Activated CD4-positive, alpha-beta T cell treated with anti-CD3 and anti-CD28 coated beads, Interleukin-2, amount 50 U/mL, for 16 hours (primary cell): Measurements from ENCODE around the gene ZNF629.

ENCODE experiments used
- DNase-seq: peaks from one replicate; pipeline ENCODE4 v3.0.0-alpha.2; 2020

Gene ZNF629

DNA sequence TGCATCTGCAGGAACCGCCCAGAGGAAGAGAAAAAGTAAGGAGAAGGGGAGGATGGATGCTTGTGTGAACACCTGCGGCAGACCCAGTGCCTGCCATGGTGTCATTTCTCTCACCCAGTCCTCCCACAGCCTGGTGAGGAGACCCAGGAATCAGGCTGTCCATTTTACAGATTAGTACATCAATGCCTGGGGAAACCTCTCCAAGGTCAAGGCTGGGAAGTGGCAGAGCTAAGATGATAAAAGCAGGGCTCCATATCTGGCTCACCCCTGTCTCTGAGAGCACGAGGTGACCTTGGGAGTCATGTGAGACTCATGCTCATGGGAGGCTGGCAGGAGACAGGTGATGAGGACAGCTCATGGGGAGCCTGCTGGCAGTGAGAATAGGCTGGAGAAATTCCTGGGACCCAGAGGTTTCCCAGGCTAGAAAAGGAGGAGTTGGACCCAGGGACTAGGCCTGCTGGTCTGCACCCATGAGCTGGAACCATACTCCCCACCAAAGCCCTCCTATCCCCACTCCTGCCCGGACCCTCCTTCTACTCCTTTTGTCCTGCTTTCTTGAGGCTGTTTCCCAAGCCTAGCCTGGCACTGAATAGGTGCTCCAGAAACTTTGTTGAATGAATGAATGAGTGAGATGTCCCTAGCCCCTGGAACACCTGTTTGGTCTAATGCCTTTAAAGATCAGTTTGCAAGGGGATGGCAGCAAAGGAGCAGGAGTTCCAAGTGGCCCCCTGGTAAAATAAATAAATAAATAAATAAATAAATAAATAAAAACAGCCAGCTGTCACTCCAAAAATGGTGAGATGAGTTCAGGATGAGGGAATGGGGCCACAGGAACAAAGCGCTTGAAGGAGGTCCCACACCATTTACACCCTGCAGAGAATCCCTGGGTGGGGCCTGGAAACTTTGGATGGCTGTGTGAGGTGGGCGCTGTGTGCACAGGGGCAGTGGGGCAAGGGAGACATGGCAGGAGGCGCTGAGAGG is 1.6 kb downstream of the ZNF629 start:
- no peak for DNase-seq

DNA sequence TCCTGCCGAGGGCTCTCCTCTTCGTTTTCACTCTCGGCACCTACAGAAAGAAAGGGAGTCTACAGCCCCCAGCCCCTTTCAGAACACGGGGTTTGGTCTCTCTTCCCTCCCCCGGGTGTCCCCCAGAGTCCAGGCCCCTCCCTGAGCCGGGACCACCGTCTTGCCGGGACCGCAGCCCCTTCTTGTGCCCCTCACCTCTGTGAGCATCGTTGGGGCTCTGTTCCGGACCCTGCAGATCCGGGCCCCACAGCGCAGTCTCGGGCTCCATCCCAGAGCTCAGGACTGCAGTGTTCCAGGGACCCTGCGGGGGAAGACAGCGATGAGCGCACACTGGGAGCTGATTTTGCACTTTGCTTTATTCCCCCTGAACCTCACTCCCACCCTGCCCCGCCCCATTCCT is 2.8 kb downstream of the ZNF629 start:
- no peak for DNase-seq

DNA sequence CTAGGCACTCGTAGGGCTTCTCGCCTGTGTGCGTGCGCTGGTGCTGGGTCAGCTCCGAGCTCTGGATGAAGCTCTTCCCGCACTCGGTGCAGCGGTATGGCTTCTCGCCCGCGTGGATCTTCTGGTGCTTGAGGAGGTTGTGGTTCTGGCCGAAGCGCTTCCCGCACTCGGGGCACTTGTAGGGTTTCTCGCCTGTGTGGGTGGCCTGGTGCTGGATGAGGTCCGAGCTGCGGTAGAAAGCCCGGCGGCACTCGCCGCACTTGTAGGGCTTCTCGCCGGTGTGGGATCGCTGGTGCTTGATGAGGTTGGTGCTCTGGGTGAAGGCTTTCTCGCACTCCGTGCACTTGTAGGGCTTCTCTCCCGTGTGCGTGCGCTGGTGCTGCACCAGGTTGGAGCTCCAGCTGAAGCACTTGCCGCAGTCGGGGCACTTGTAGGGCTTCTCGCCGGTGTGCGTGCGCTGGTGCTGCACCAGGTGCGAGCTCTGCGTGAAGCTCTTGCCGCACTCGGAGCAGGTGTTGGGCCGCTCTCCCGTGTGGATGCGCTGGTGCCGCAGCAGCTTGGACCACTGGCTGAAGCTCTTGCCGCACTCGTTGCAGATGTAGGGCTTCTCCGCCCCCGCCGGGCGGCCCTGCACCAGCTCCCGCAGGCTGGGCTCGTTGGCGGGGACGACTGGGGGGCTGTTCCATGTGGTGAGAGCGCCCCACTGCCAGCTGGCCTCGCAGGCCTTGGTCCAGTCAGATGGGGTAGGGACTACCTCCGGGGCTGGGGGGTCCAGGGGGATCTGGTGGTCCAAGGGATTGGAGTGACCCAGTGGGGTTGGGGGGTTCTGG is 3.5 kb downstream of the ZNF629 start:
- DNase-seq, result no peak

DNA sequence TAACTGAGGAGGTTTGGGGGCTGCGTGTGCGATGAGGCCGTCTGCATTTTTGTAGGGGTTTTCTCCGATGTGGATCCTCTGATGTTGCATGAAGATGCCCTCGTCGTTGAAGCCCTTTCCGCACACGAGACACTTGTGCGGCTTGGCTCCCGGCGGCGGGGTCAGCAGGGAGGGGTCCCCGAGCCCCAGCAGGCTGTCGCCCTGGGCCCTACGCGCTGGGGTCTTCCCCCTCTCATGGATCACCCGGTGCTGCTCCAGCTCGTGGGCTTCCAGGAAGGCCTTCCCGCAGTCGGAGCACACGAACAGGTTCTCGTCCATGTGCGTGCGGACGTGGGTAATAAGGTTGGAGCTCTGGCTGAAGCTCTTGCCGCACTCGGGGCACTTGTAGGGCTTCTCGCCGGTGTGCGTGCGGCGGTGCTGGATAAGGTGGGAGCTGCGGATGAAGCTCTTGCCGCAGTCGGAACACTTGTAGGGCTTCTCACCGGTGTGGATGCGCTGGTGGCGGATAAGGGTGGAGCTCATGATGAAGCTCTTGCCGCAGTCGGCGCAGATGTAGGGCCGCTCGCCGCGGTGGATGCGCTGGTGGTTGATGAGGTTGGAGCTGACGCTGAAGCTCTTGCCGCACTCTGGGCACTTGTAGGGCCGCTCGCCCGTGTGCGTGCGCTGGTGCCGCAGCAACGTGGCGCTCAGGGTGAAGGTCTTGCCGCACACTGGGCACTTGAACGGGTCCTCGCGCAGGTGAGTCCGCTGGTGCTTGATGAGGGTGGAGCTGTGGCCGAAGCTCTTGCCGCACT is 4.3 kb downstream of the ZNF629 start:
- DNase-seq, result no peak

DNA sequence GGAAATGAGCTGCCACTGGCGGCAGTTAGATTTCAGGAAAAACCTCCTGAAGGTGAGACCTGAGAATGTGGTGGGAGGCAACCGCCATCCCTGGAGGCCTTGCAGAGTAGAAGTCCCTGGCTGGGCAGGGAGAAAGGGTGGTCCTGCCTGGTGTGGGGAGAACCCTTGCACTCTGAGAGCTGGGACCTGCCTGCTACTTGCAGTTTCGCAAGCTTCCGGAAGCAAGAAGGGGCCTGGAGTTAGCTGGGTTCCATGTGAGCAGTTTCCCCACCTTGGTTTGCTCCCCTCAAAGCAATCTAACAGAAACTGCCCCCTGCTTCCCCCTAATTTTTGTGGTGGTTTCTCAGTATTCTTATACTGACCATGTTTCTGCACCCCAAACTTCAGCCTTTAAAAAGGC is 6.5 kb downstream of the ZNF629 start:
- DNase-seq, result no peak

DNA sequence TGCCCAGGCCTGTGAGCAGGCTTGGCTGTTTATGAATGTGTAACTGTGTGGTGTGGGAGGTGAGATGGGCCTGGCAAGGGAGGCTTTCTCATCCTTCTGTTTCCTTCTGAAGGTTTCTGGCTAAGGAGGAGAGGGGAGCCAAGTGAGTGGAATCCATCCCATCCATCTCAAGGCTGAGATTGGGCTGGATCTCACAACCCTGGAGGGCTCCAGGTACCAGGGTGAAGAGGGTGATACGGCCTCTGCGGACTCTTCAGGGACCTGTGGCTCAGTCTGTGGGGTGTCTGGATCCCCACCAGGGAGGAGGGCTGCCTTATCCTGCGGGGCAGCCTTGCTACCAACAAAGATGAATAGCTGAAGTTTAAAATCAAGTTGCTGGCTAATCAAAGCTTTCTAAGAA is 7.0 kb downstream of the ZNF629 start:
- no peak for DNase-seq

DNA sequence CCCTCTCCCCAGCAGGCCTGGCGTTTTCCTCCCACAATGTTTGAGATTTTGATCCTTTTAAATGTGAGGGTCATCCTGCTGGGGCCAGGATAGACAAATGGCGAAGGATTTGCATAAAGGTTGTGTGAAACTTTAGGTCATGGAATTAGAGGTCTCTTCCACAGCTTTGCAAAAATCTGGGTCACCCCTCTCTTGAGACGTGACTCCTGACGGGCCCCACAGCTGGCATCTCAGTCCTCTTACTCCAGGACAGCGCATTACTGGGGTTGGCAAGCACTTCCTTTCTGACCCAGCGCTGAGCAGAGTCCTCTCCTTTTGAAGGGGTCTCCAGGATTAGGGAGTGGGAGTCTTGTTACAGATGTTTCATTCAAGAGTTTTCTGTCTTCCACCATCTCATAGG is 7.4 kb downstream of the ZNF629 start:
- DNase-seq, result no peak

DNA sequence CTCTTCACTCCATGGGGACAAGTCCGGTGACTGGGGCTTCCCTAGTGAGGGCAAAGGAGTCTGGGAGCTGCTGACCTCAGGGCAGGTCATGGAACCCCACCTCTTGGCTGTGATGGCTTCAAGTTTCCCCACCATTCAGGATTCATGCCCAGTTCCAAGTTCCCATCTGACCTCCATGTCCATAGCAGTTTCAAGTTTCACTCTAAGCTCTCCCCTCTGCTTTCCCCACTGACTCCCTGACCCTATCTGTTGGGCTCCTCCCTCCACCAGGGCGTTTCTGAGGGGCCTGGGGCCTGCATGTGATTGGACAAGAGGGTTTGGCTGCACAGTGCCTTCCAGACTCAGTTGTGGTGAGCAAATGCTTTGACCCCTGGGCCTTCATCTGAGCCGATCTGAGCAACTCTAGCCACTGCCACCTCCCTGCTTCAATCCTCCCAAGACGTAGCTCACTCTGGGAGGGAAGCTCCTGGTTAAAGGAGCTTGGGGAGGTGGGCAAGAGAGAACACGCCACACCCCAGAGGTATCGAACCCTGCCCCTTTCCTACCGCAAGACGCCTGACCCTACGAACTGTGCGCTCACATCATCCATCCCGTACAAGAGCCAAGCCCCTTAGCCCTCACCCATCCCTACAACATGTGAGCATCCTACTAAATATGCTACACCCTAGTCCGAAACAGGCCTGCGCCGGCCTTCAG is 8.3 kb downstream of the ZNF629 start:
- no peak for DNase-seq

DNA sequence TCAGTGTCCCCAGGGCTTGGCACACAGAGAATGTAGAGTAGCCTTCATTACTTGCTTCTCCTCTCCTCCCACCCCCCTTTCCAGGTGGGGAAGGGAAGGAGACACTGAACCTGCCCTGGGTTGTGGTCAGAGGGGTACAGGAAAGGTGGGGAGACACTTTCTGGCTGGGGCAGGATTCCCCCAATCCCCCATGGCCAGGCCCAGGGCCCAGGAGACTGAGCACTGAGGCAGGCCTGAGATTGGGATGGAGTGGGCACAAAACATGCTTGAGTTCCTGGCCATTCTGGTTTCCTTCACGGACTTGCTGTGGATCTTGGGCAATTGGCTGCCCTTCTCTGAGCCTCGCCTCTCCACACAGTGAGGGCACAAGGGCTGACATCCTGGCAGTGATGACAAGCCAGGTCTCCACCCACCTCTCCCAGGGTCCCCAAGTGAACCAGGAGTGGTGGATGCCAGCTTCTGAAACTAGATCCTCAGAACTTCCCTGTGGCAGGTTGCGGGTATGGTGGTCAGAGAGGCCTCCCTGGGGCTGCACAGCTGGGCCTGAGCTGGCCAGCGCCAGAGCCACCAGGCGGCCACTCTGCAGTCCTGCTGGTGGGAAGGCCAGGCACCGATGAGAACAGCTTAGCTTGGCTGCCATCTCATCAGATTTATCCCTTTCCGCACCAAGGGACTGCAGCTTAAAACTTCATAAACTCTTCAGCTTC is 9.3 kb downstream of the ZNF629 start:
- no peak for DNase-seq

DNA sequence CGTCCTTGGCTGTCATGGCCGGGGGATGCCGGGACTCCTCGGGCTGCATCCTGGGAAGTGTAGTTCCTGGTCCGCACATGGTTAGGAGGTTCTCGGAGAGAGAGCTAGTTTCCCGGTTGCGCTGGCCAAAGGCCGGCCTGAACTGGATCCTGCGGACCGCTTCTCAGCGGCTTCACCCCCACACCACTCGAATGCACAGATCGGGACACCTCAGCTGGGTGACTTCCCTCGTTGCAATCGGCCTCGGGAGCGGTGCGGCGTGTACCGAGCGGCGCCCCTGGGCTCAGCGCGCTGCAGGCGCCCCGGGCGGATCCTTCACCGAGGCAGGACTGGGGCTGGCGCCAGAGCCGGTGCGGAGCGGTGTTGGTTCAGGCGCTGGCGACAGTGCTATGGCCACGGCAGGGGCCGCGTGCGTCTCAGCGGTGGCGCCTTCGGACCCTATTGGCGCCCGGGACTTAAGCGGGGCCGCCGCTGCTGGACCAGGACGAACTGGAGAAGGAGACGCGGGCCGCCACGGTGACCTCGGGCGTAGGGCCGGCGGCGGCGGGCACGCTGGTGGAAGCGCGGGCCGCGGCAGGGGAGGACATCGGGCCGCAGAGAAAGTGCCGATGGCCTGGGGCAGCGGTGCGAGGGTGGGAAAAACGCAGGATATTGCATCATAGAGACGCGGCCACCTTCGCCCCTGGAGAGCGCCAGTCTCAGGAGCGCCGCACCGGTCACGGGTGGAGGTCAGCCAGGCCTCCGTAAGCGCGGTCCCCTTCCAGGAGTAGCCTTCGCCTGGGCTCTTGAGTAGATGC is 11.4 kb downstream of the ZNF629 start:
- peak; percentile 83 for DNase-seq

DNA sequence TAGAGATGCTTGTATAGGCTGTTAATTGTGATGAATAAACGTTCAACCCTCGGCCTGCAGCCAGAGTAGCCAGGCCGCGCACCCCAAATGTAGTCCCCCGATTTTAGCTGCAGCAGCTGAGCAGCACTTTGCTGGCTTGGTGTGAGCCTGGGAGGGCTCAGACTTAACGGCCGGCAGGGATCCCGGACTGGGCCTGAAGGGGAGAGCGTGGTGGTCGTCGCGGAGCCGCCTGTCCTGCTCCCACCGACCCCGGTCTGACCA is 11.9 kb downstream of the ZNF629 start:
- no peak for DNase-seq

DNA sequence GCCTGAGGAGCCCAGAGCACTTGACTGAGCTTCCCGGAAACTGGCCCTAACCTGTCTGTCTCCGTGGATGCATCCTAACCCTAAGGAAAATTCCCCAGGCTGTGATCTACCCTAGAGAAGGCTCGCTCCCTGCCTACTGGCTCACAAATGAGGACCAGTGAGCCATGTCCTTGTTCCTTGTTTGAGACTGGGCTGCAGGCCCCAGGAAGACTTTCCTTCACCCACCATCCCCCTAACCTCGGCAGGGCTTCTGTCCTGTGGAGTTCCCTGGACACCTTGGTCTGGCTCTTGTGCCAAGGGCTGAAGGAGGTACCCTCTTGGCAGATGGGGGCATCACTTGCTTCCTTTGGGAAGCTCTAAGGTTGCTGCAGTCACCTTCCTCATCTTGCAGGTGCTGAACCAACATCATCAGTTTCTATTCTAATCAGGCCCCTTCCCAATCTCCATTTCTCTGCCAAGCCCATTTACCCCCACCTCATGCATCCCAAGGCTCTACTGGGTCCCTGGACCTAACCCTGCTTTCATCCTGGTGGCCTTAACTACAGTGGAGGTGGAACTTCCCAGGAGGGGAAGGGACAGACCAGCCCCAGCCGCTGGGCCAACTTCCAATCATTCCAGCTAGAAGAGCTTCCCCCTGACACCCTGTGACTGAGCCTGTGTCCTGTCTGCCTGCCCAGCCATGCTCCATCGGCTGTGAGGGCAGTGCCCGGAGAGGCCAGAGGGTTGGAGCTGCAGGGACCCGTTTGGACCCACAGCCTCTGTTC is 12.5 kb downstream of the ZNF629 start:
- DNase-seq, result no peak

DNA sequence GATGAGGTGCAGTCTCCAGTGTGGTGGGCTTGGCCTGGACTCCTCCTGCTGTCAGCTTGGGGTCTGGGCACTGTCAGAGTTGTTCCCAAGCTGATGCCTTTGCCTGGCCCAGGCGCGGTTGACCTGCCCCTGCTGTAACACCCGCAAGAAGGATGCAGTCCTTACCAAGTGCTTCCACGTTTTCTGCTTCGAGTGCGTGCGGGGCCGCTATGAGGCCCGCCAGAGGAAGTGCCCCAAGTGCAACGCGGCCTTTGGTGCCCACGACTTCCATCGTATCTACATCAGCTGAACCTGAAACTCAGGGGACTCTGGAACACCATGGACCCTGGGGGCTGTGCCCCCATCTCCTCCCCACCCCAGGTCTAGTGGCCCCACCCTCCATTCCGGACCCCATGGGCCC is 13.2 kb downstream of the ZNF629 start:
- no peak for DNase-seq

DNA sequence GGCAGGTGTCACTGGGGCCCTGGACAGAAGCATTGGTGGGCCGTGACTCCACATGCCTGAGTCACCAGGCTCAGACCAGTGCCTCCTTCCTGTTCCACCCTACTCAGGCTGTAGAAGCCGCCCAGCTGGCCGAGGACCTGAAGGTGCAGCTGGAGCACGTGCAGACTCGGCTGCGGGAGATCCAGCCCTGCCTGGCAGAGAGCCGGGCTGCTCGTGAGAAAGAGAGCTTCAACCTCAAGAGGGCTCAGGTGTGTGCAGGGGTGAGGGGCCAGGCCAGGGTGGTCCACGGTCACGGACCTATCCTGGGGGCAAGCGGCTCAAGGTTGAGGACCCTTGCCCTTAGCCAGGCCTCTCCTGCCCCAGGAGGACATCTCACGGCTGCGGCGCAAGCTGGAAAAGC is 15.3 kb downstream of the ZNF629 start:
- no peak for DNase-seq

DNA sequence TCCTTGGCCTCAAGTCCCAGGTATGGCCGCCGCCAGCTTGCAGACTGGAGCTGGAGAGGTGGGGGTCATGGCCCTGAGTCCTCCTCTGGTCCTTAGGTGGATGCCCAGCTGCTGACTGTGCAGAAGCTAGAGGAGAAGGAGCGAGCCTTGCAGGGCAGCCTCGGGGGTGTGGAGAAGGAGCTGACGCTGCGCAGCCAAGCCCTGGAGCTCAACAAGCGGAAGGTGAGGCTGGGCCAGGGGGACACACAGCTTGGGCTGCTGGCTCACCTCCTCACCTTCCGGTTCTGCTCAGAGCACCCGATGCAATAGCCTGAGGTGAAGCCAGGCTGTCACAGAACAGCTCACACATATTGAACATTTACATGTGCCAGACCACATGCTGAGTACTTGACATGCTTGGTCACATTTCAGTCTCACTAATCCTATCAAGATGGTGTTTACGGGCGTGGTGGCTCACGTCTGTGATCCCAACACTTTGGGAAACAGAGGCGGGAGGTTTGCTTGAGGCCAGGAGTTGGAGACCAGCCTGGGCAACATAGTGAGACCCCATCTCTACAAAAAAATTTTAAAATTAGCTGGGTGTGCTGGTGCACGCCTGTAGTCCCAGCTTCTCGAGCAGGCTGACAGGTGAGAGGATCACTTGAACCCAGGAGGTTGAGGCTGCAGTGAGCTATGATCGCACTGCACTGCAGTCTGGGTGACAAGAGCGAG is 17.5 kb downstream of the ZNF629 start:
- no peak for DNase-seq

DNA sequence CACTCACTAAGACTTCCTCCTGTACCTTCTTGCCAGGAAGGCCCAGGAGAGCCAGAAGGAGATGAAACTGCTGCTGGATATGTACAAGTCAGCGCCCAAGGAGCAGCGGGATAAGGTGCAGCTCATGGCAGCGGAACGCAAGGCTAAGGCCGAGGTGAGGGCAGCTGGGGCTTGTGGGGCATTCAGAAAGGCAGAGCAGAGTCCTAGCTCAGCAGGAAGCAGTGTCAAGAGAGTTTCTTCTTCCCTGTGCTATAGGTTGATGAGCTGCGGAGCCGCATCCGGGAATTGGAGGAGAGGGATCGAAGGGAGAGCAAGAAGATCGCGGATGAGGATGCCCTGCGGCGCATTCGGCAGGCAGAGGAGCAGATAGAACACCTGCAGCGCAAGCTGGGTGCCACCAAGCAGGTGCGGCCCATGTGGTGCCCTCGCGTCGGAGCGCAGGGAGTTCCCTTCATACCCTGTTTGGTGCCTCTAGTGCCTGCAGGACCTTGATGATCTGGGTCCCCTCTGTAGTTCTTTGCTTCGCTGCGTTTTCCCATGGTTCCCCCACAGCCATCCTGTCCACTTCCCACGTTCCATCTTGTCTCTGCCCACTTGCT is 18.3 kb downstream of the ZNF629 start:
- DNase-seq, result no peak

DNA sequence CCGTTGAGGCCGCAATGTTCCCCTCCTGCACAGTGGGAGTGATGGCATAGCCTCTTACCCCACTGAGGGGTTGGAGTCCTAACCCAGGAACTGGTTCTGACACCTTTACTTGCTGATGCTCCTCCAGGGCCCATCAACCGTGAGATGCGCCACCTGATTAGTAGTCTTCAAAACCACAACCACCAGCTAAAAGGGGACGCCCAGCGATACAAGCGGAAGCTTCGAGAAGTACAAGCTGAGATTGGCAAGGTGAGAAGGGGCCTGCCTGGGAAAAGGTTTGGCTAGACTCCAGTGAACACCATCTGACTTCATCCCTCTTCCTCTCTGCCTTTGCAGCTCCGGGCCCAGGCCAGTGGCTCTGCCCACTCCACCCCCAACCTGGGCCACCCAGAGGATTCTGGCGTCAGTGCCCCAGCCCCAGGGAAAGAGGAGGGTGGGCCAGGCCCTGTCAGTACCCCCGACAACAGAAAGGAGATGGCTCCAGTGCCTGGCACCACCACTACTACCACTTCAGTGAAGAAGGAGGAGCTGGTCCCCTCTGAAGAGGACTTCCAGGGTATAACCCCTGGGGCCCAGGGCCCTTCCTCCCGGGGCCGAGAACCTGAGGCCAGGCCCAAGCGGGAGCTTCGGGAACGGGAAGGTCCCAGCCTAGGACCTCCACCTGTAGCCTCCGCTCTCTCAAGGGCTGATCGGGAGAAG is 19.1 kb downstream of the ZNF629 start:
- DNase-seq, result no peak

DNA sequence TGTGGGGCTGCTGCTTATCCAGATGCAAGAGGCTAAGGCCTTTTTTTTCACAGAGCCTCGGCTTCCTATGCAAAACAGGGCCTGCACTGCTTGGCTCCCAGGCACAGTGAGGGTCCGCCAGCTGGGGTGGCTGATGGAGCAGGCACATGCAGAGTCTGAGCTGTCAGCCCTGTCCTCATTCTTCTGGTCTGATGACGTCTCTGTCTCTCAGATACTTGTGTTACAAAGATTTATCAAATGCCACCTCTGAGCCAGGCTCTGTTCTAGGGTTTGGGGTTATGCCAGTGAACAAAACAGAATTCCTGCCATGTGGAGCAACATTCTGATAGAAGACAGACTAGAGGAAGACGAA is 20.1 kb downstream of the ZNF629 start:
- no peak for DNase-seq
